Lung (tissue), 12 donors: Measurements from ENCODE around the gene CHCHD1. TPM values are rescaled to one million over a fixed set of nuclear protein-coding genes. Genes with fewer than 3 reads are reported as not detected.

Experiments
- ATAC-seq: fragments of 200-7000 bp; cut with Tn5 transposase; one replicate; pipeline ENCODE4 v1.9.1; 2020; ENCODE audit warnings: moderate number of reproducible peaks; ENCODE audit not compliant: insufficient read depth, low FRiP score
- DNase-seq, 3 donors: peaks; one replicate each; pipeline ENCODE4 v3.0.0-alpha.2; 2013 to 2017
- H3K27ac ChIP-seq, 2 donors: one replicate each; pipeline ENCODE4 v1.5.1; 2013; ENCODE audit warnings: mild to moderate bottlenecking in 2 of 2, moderate library complexity in 2 of 2, control low read depth in 1 of 2, inconsistent platforms in 1 of 2, low read depth in 1 of 2, low read length in 1 of 2
- H3K27me3 ChIP-seq, 3 donors: one replicate each; pipeline ENCODE4 v1.5.1; 2013; ENCODE audit warnings: low read length in 2 of 3; ENCODE audit not compliant: control insufficient read depth in 3 of 3, insufficient read depth in 3 of 3
- H3K36me3 ChIP-seq, 4 donors: one replicate each; pipeline ENCODE4 v1.5.1; 2013; ENCODE audit warnings: low read length in 4 of 4, mild to moderate bottlenecking in 1 of 4, moderate library complexity in 1 of 4; ENCODE audit not compliant: control insufficient read depth in 4 of 4, insufficient read depth in 4 of 4
- H3K4me1 ChIP-seq, 5 donors: one replicate each; pipeline ENCODE4 v1.5.1; 2013; ENCODE audit warnings: low read length in 5 of 5, mild to moderate bottlenecking in 2 of 5, moderate library complexity in 1 of 5; ENCODE audit not compliant: control insufficient read depth in 5 of 5, insufficient read depth in 5 of 5
- H3K4me3 ChIP-seq: one replicate; pipeline ENCODE4 v1.5.1; 2013; ENCODE audit warnings: mild to moderate bottlenecking, control low read depth, moderate library complexity
- H3K9ac ChIP-seq, 2 donors: one replicate each; pipeline ENCODE4 v1.5.1; 2013; ENCODE audit warnings: low read length in 2 of 2, control low read depth in 1 of 2; ENCODE audit not compliant: insufficient read depth in 1 of 2
- H3K9me3 ChIP-seq, 4 donors: one replicate each; pipeline ENCODE4 v1.5.1; 2013; ENCODE audit warnings: low read length in 3 of 4, mild to moderate bottlenecking in 1 of 4, moderate library complexity in 1 of 4; ENCODE audit not compliant: control insufficient read depth in 4 of 4, insufficient read depth in 3 of 4
- CTCF ChIP-seq: IDR thresholded peaks from 2 replicates; pipeline ENCODE4 v1.5.1; 2012; ENCODE audit warnings: mild to moderate bottlenecking; ENCODE audit errors: control extremely low read depth, extremely low read depth
- WGBS, 2 donors: extraction: QIAGEN DNeasy Blood & Tissue Kit; methylation state at CpG; one replicate each; pipeline ENCODE4 v1.1.7; 2013; 5-methylcytosine and 5-hydroxymethylcytosine counted together
- polyA plus RNA-seq, 2 donors: library from polyadenylated mRNA; stranded (reverse); fragments of 200-250 nt; gene quantifications; one replicate each; pipeline ENCODE4 v1.2.1, GENCODE V29; 2013
- total RNA-seq, 2 donors: library from RNA; depleted of rRNA in 1 of 2; stranded (reverse); fragments of >200 nt in 1 of 2; gene quantifications; one replicate each; pipeline ENCODE4 v1.2.1, GENCODE V29; 2014 to 2021
- donor health status: control.
- donor health status: control.
- donor health status: Bipolar disorder and iron deficiency.
- donor health status: healthy.
- donor health status: DM: yes; HTN: yes; CAD: no.

Gene CHCHD1
- total and polyA plus RNA-seq, 4 donors, result 18.7 to 88.3 (median 37.9) TPM

- Histone ChIP-seq H3K36me3 (peaks cover 29 to 52% (median 50%) of the 10 kb centered on the region in 4 donors), H3K27ac (no peak overlapping the region)
- 95 to 96% methylated on average over 14 of the region's 14 CpGs for WGBS, 2 donors
These were observed 24.5 kb downstream of the CHCHD1 start for GRCh38 chr10:73806176-73806950.

GRCh38 chr10:73807471-73807870, 25.6 kb downstream of the CHCHD1 start:
- 96 to 99% methylated on average over 14 of the region's 14 CpGs for WGBS, 2 donors
- no peaks in the 10 kb centered on the region for H3K4me1 ChIP-seq
- no peak for ATAC-seq

More at GRCh38 chr10:73806176-73806950, 24.5 kb downstream of the CHCHD1 start:
- Histone ChIP-seq H3K4me3 (no peak overlapping the region), H3K4me1 (no peaks in the 10 kb centered on the region), H3K27me3 (no peaks in the 10 kb centered on the region), H3K9ac (no peak overlapping the region), H3K9me3 (no peaks in the 10 kb centered on the region)
- ATAC-seq, result no peak
- no peak for DNase-seq
- no peak for TF ChIP-seq CTCF

GRCh38 chr10:73808021-73808815, 26.4 kb downstream of the CHCHD1 start:
- H3K4me1 ChIP-seq, result no peaks in the 10 kb centered on the region
- no peaks in the 10 kb centered on the region for H3K27me3 ChIP-seq
- H3K9me3 ChIP-seq, result no peaks in the 10 kb centered on the region
- ATAC-seq (no peak), DNase-seq (no peak)
- peaks cover 15 to 41% (median 33%) of the 10 kb centered on the region in 4 donors for H3K36me3 ChIP-seq
- no peak overlapping the region for H3K9ac ChIP-seq
- TF ChIP-seq CTCF, result no peak
- H3K4me3 ChIP-seq, result no peak overlapping the region
- WGBS, 2 donors, result 91 to 93% methylated on average over 16 of the region's 16 CpGs
- no peak overlapping the region for H3K27ac ChIP-seq

More at GRCh38 chr10:73807471-73807870, 25.6 kb downstream of the CHCHD1 start:
- DNase-seq, result no peak
- no peak for TF ChIP-seq CTCF
- H3K27ac ChIP-seq, result no peak overlapping the region
- no peak overlapping the region for H3K9ac ChIP-seq
- H3K9me3 ChIP-seq, result no peaks in the 10 kb centered on the region
- H3K4me3 ChIP-seq, result no peak overlapping the region
- H3K27me3 ChIP-seq, result no peaks in the 10 kb centered on the region
- peaks cover 21 to 48% (median 41%) of the 10 kb centered on the region in 4 donors for H3K36me3 ChIP-seq
